Camera-type eye (tissue), 1 donor: Measurements from ENCODE around the gene APBA2. TPM values are rescaled to one million over a fixed set of nuclear protein-coding genes. Genes with fewer than 3 reads are reported as not detected.

Experiments used
- total RNA-seq: library from RNA; depleted of rRNA; stranded (reverse); fragments of >200 nt; gene quantifications from one replicate; pipeline ENCODE4 v1.2.3, GENCODE V29; 2014

The APBA2 gene
- 49.4 TPM for total RNA-seq

DNA sequence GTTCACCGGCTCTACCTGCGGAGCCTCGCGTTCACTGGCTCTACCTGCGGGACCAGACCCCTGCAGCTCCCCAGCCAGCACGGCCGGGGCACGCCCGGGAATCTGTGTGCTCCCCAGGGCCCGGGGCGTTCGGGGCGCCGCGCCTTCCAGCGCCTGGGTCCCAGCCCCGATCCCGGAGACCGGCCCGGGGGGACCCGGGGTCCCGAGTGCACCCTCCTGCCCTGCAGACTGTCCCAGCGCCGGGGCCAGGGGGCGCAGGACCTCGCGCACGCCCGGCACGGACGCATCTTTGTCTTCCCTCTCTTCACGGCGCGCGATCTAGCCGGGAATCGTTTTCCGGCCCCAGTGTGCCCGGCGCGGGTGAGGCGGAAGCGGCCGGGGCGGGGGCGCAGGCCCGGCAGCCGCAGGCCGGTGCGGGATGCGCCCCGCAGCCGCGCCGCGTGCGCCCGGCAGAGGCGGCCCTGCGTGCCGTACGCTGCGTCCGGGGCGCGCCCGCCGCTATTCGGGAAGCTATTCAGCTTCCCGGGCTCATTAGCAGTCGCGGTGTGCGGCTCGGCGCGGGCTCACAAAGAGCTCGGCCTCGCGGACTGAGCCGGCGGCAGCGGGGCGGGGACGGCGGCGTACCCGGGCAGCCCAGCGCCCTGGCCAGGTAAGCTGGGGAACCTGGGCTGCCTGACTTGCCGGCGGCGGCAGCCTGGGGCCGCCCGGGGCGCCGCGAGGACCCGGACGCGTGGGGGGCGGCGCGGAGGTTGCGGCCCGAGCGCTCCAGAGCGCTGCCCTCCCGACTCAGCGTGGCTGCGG is at the start of gene APBA2:
APBA2 (plus strand) TSS at position 345 of the 801 bp plus-strand sequence. CDS start 167,911 bp downstream, outside the sequence.

DNA sequence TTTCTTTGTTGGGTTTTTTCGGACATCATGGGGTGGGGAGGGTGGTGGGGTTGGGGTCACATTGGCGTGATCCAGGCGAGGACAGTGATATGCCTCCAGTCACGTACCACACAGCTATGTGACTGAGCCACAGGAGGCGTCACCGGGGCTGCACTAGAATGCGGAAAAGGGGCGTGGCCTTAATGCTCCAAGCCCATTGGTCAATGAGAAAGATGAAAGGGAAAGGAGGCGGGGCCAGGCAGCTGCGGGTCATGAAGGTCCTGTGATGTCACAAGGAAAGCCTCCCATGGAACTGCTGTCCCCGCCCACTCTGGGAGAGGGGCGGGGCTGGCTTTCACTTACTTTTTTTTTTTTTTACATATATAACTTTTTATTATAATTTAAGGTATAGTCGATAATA is 37.3 kb upstream of the APBA2 start, which contains the start of gene GOLGA6L7:
GOLGA6L7 (minus strand) TSS at position 124 of the 400 bp plus-strand sequence; CDS start at position 29, 95 bp downstream.

Other genes with a start within 250 kb of the APBA2 start
- gene GOLGA8M, start 173.6 kb upstream of the APBA2 start, total RNA-seq = 1.9 TPM
- gene GOLGA6L7, start 37.3 kb upstream of the APBA2 start, total RNA-seq = not detected